Raji (cell line): ENCODE measurements around the gene LPIN1.

Experiments used
- POLR2A ChIP-seq: IDR thresholded peaks from 2 replicates; pipeline ENCODE4 v1.6.1; 2011; ENCODE audit warnings: low read depth, low read length, control low read depth; ENCODE audit not compliant: insufficient read depth

LPIN1 gene

GRCh38 chr2:11866358-11867335, 120.2 kb downstream of the LPIN1 start:
- TF ChIP-seq POLR2A = no peak

GRCh38 chr2:11867926-11868325, 121.5 kb downstream of the LPIN1 start:
- no peak for TF ChIP-seq POLR2A

GRCh38 chr2:11869391-11869991, 123.1 kb downstream of the LPIN1 start:
- TF ChIP-seq POLR2A = no peak

GRCh38 chr2:11870064-11870463, 123.6 kb downstream of the LPIN1 start:
- TF ChIP-seq POLR2A = no peak

GRCh38 chr2:11870584-11870983, 124.2 kb downstream of the LPIN1 start:
- no peak for TF ChIP-seq POLR2A

GRCh38 chr2:11871421-11871820, 125.0 kb downstream of the LPIN1 start:
- no peak for TF ChIP-seq POLR2A

- no peak for TF ChIP-seq POLR2A
Observed at GRCh38 chr2:11872247-11872947, 126.0 kb downstream of the LPIN1 start.

GRCh38 chr2:11872948-11873269, 126.5 kb downstream of the LPIN1 start:
- no peak for TF ChIP-seq POLR2A

- TF ChIP-seq POLR2A = no peak
Observed at GRCh38 chr2:11873356-11874154, 127.1 kb downstream of the LPIN1 start.

- TF ChIP-seq POLR2A = no peak
Observed at GRCh38 chr2:11874861-11875260, 128.4 kb downstream of the LPIN1 start.

- no peak for TF ChIP-seq POLR2A
Observed at GRCh38 chr2:11875481-11875880, 129.0 kb downstream of the LPIN1 start.

GRCh38 chr2:11876436-11876835, 130.0 kb downstream of the LPIN1 start:
- TF ChIP-seq POLR2A = no peak

GRCh38 chr2:11876889-11877288, 130.5 kb downstream of the LPIN1 start:
- no peak for TF ChIP-seq POLR2A
